ENCODE measurements around the gene EEF1AKMT2.

The EEF1AKMT2 gene

DNA sequence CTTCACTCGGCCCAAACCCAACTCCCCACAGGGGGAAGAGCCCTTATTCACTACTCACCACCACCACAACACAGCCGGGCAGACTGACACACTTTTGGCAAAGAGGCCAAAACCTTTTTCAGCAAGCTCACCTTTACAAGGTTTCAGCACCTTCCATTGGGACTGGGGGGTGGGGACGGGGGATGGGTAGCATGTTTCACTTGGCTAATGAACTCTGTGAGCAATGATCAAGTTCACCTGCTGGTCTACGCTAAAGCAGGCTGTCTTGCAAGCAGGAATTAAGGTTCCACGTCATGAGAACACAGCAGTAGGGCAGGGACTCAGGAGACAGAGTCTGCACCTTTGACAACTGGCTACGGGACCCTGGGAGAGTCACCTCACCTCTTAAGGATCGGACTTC, 54.5 kb downstream of the EEF1AKMT2 start:
- DNase-seq (ENCODE audit: low read depth), result no peak

DNA sequence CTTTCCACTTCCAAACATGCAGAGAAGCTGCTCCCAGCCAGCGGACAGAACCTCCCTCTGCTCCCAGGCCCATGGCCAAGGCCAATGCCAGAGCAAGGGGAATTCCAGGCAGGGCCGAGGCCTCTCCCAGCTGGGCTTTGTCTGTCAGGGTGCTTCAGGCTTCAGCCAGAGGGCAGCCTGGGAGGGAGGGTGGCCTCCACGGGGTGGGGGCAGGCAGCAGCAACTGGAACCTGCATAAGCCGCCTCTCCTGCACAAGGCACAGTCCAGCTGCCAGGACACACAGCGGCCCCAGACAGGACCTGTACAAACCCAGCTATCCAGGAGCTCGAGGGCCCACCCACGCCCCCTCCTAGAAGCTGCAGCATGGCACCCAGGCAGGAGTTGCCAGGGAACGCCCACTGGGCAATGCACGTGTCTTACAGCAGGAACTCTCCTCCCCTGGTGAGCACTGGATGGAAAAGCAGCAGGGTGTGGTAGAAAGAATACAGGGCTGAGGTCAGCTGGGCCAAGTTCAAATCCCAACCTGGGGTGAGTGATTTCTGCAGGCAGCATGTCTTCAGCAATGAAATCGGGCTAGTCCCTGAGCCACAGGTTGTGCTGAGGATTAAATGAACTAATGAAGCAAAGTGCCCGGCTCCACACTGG, 55.1 kb downstream of the EEF1AKMT2 start:
- DNase-seq (ENCODE audit: low read depth), result no peak

DNA sequence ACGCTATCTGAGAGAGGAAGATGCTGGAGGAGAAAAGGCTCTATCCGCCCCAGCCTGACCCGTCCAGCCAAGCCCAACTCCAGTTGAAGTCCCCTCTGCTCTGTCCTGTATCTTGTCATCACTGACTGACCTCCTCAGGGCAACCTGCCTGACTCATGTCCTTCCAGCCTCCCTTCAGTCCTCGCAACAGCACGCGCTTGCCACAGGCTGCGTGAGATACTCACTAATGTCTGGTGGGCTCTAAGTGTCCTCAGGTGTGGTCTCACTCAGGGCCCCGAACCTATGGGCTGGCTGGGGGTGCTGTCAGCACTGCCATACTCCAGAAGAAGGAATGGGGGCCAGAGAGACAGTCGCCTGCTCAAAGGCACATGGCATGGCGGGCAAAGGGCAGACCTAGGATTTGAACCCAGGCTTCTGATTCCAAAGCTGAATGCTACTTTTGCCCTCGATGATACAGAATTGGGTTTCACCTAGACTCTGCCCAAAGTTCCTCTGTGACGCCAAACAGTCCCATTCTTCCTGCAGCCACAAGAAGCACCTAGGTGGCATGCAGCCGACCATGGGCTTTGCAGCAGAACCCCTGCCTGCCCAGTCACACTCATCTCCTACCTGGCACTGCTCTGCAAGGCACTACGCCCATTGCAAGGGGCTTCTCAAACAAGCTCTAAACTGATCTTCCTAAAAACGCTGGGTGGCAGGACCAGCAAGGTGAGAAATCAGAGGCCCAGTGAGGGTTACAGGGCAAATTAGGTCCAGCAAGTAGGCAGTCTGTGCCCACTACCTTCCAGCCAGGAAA, 56.0 kb downstream of the EEF1AKMT2 start:
- no peak for DNase-seq (ENCODE audit: low read depth)

DNA sequence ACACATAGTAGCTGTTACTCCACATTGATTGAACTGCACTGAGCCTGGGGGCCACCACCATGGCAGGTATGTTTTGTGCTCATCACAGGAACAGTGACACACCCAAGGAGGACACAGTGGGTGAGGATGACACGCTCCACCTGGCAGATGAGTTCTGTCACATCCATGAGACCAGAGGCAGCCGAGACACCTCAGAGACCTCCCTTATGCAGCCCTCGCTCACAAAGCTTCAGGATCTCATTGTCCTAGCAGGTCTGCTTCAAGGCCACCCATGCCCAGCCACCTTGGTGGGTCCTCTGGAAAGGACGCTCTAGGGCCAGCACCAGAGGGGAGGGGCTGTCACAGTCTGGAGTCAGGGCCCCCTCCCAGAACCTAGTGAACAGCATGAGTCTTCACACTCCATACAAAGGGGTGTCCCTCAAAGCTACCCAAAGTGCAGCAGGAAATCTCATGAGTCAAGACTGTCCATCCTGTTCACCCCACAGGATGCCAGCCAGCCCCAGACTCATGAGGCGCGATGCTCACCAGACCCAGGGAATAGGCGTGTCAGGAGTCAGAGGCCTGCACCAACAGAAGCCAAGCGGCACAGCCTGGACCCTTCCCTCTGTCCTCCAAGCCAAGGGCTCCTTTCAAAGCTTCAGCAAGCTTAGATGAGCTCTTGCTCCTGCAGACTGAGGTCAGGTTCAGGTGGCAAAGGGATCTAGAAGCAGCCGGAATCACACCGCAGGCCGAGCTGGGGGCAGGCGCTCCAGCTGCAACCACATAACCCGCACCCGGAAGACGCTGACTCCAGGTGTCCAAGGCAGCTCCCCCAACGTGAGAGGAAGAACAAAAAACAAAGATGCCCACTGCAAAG, 57.1 kb downstream of the EEF1AKMT2 start:
- DNase-seq (ENCODE audit: low read depth), result no peak

DNA sequence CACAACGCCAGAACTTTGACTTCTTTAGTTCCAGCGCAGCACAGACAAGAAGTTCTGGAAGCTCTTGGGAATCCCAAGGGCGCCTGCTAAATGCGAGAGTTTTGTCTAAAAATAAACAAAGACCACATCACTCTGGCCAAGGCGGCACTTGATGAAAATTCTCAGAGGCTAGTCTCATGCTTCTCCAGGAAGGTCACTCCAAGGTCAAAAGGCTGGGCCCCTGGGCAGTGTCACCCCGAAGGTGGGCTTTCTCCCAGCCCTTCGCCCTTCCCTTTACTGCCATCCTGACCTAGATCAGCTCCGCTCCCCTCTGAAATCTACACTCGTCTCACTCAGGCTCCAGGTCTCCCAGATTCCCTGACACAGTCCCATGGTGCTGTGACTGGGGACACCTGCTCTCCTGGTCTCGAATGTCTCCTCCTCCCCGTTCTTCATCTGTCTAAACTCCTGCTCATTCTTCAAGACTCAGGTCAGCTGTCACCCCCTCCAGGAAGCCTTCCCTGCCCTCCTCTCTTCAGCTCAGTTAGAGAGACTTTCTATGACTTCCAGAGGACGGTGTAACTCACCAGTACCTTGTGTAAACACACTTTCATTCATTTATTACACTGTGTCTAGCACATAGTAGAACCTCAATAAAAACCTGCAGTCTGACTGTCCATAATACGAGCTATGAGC, 58.0 kb downstream of the EEF1AKMT2 start:
- no peak for DNase-seq (ENCODE audit: low read depth)

DNA sequence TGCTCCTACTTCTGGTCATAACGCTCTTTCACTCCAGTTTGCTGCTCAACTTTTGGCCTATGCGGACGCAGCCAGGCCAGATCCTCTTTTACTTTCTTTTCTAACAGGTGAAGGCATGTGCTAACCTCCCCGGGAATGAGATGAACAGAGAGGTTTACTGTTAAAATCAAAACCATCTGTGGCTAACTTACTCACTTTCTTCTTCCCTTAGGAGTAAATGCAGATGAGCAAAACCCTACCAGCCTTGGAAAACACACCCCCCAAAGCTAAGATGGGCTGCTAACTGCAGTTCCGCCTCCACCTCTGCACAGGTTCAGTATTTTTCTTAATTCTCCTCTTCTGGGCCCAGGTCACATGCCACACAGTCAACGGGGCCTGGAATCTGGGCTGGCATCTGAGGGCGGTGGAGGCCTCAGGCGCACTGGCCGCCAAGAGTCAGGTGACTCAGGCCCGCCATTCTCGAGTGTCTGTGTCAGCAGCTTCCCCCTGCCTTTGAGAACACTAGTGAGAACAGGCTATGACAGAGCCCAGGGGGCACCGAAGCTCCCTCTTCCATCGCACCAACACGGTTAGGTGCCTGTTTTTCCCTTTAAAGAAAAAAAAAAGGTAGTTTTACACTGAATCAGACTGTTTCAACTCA, 58.6 kb downstream of the EEF1AKMT2 start:
- no peak for DNase-seq (ENCODE audit: low read depth)

DNA sequence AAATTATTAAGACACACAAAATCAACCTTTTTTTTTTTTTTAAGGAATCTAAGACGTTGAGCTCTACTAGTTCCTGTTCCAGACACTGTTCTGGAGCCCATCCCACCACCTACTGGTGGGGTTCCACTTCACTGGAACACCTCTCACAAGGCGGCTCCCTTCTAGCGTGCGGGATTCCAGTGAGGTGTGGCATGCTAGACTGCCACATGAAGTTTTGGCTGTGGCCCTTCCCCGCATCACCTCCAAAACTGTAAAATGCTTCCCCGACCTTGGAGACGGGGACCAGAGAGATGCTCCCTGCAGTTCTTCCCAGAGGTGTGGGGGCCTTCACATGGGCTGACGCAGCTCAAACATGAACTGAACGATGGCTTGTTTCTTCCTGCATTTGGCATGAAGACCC, 60.1 kb downstream of the EEF1AKMT2 start:
- no peak for DNase-seq (ENCODE audit: low read depth)

DNA sequence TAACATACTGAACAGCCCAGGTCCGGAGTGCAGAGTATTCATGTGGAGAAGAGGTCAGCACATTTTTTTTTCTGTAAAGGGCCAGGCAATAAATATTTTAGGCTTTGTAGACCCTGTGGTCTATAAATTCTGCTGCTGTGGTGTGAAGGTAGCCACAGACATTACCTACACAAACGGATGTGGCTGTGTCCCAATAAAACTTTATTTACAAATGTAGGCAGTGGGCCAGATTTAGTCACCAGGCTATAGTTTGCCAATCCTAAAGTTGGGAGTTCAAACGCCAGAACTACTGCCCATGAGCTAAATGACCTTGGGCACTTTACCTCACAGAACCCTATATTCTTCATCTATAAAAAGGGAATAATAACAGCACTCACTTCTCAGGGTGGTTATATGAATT, 60.9 kb downstream of the EEF1AKMT2 start:
- DNase-seq (ENCODE audit: low read depth), result no peak

DNA sequence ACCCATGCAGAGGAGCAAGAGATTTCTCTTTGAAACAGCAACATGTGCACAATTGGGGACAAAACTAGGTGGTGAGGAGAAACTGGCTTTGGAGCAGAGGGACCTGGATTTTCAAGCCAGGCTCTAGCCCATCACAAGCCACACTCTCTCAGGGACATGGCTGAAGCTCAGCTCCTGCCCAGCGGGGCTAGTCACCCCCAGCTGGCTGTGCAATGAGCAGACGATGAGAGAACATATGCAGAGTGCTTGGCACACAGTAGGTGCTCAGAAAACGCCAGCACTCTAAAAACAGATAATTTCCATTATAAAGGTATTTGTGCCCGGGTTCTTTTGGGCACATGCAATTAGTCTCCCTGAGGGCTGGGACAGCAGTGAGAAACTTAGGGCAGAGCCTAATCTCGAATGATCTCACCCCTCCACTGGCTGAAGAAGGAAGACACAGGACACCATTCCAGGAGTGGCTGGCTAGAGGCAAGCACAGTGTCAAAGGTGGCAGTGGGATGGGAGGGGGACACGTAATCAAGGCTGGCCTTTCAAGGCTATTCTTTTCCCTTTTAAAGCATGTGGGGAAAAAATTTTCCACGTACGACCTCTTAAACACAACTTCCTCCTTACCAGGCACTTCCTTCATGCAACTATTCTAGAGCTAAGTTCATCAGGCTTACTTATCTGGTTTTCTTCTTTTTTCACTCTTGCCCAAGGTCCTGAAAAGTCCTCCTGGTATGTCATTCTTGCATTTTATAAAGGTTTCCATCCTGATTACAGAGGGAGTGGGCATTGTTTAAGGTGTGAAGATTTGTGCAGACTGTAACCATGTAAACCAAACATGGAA, 62.6 kb downstream of the EEF1AKMT2 start:
- DNase-seq (ENCODE audit: low read depth), result no peak

DNA sequence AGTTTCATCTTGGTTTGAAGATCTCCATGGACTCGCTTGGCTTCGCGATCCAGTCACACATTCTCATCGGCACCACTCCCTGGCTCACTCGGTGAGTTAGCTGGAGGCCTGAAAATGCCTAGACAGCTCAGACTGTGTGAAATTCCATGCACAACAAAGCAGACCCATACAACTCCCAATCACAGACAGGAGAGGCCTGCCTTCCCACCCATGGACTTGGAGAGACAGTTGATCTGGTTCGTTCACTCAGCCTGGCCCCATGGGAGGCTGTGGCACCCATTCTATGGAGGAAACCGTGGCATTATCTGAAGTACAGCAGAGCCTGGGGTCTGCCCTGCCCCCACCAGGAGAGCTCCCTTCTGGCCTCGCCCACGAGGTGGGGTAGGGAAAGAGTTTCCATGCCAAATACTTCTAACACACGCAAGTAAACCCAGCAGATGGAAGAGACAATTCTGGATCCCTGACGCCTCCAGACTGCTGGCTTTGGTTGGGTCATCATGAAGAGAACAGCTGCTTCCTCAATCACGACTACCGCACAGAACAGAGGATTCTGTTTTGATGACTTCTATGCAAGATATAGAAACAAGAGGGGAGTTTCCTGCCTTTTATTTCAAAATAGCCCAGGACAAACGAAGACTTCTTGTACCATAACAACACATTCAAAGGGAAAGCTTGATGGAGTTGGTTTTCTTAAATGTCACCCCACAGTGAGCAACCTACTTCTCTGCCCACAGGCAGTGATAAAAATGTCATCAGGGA, 63.4 kb downstream of the EEF1AKMT2 start:
- no peak for DNase-seq (ENCODE audit: low read depth)

DNA sequence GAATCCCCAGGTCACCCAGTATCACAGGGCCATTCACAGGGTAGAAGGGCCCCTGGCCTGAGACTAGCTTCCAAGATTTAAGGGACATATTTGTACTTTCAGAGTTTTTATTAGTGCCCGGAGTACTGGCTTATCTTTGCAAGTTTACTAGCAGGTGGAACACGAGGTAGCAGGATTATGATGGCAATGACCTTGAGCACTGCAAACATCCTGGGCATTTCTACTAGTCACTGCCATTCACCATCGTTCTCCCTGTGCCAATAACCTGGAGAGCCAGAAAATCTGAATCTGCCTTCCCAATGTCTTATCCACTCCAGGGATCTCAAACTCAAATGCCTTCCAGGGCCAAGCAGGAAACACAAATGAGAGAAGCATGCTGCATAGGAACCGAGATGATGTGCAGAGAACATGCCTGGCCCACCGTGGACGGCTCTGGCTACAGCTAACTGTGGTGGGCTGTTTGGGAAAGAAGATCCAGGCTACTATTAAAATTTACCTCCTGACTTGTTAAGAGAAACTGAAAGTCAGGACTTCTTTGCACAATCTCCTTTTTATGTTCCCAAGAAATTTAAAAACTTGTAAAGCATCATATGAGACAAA, 64.2 kb downstream of the EEF1AKMT2 start:
- no peak for DNase-seq (ENCODE audit: low read depth)

DNA sequence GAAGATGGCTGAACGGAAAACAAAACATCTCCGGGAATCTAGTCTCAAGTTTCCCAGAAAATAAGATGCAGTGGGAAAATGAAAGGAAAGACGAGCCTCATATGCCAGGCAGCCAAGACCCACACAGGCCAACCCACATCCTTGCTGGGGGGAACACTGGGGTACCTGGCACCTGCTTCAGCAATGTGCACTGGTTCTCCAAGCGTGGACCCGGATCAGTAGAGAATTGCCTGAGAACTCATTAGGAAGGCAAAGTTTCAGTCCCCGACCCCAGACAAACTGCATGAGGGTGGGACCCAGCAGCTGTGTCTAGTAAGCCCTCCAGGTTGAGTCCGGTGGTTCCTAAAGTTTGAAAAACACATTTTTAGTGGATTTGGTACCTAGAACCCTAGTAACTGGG, 65.9 kb downstream of the EEF1AKMT2 start:
- no peak for DNase-seq (ENCODE audit: low read depth)

DNA sequence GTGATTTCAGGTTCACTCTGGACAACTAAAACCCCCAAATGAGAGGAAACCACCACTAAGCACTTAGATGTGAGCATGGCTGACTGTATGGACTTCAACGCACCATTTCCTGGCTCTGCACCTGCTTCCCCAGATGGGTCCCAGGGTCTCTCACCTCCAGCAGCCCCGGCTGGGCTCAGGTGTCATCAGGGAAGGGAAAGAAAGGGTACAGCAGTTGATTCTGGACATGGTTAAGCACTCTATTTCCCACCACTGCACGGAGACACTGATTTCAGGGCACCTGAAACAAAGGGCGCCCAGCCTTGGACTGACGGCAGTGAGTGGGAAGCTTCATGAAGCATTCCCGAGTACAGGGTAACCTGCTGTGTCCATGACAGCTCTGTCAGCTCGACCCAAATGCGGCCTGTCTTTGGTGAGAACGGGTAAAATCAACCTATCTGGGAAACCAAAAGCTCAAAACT, 66.5 kb downstream of the EEF1AKMT2 start:
- DNase-seq (ENCODE audit: low read depth), result no peak

DNA sequence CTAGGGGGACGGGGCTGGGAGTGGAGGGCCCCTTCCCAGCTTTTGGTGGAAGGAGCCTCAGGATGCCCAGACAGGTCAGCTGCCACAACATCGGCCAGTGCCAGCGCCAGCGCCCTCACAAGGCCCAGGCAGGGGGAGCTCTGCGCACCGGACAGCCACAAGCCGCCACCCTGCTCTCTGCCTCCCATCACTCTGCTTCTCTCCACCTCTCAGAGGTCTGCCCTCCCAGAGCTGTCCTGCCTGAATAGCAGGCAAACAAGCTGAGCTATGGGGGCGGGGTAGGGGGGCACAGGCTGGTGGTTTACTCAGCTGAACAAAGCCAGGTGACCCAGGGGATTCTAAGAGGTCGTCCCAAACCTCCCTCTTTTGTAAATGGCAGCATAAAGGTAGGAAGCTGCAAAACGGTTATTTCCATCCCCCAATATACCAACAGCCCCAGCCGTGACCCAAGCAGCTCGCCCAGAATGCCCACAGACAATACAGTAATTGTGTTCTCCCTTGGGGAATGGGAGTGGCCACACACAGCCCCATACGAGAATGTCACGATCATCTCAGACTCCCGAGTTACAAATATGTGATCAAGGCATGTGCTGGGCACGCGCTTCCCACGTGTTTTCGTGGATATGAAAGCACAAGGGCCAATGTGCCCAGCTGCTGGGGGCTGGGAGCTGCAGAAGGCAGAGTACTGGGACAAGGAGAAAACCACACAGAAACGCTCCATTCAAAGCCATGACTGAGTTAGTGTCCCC, 67.2 kb downstream of the EEF1AKMT2 start:
- no peak for DNase-seq (ENCODE audit: low read depth)

DNA sequence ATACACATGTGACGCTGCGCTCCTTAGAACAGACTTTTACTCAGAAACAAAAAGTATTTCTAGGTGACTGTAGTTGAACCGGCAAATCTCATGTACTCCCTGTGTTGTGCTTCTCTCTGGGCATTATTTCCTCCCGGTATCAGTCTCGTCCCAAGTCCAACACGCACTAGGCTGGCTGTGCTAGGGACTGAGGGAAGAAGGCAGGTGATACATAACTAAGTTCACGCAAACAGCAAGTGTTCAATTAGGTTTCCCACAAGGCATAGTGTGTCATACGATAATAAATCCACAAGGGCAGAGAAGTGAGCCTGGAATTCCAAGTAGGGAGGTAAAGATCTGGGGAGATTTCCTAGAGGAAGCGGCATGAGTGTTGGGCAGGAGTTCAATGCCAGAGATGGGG, 67.9 kb downstream of the EEF1AKMT2 start:
- no peak for DNase-seq (ENCODE audit: low read depth)

DNA sequence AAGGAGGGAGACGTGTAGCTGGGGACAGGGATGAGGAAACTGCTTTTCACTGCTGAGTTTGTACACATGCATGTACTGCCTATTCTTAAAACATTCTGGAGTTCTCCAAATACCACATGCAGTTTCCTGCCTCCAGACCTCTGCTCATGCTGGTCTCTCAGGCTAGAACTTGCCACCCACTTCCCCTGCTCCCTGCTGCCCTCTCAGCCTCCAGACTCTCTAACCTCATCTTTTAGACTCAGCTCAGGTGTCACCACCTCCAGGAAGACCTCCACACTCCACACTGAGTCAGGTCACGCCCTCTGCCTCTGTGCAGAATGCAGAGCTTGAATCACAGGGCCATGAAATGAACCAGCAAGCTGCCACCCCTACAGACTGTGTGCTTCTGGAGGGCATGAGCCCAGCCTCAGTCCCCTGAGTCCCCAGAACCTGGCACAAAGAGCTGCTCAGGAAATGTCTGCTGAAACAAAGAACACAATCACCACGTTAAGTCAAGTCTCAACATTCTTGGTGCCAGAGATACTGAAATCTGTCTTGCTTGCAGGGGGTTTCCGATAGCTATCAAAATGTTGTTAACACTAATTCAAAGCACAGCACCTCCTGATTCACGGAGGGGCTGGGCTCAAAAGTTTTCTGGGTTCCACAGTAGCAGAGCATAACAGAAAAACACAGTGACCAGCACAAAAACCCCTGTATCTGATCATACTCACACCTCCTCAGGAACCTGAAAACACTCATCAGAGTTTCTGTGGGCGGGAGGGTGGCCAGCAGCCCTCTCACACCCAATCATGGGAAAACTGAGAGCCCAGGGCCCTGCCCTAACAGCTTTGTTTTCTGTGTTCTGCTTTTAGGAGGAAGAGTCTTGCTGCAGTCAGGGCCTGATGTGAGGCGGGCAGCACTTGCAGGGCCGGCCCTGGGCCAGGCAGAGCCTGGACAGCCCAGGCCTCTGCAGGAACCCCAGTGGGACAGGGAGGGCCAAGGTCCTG, 68.6 kb downstream of the EEF1AKMT2 start:
- DNase-seq (ENCODE audit: low read depth), result no peak

DNA sequence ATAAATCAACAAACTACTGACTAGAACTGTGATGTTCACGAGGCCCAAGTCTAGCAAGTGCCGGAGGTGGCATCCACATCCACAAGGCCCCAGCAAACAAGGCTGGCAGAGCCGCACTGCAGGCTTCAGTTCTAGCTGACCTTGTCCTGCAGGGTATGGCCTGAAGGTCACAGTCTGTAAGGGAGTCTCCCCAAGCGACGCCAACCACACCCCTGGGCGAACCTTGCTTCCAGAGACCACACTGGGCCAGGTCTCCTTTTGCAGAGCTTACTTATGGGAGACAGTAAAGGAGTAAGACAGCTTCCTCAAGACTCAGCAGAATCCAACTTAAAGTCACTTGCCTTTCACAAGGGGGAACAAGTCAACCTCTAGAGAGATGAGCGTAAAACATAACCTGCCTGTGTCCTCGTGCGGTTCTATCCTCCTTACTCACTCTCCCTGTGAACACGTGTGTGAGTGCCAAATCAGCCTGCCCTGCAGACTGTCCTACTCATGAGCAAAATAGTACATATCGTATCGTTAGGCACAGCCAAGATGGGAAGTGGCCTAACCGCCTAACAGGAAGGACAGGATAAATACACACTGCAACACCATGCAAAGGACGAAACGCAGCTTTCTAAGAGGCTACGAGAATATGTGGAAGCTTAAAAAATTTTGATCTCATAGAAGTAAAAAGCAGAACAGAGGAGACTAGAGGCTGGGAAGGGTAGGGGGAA, 70.2 kb downstream of the EEF1AKMT2 start:
- DNase-seq (ENCODE audit: low read depth), result no peak
